GM12878 (cell line): ENCODE data around the gene PLXNA2. TPM values are rescaled to one million over a fixed set of nuclear protein-coding genes. Genes with fewer than 3 reads are reported as not detected.

ENCODE experiments used
- ATAC-seq: fragments of 200-7000 bp; cut with Tn5 transposase; 3 replicates; pipeline ENCODE4 v1.9.1; 2020; ENCODE audit warnings: mild to moderate bottlenecking, moderate library complexity
- BruUV-seq: library from RNA; stranded (reverse); fragments of 400-500 nt; replicated peaks from 2 replicates; lab custom pipeline; 2021; lab: Mats Ljungman, UMichigan
- CTCF ChIA-PET: fragments of 300-600 bp; sonication (Branson Sonifier 250); formaldehyde crosslinking; extraction: SDS; loops from one replicate; lab custom pipeline; 2021; ENCODE audit warnings: inconsistent platforms; lab: Yijun Ruan, JAX
- POLR2A ChIA-PET: fragments of 350-600 bp; formaldehyde crosslinking; extraction: SDS; loops from one replicate; lab custom pipeline; 2021; ENCODE audit warnings: inconsistent platforms; lab: Charles Lee
- RAD21 ChIA-PET: fragments of 300-600 bp; sonication (Branson Sonifier 250); formaldehyde crosslinking; loops from one replicate; lab custom pipeline; 2023; ENCODE audit warnings: antibody characterized with exemption; ENCODE audit not compliant: unreplicated experiment; lab: Charles Lee
- SMC1A ChIA-PET: fragments of 300-600 bp; sonication (Branson Sonifier 250); formaldehyde crosslinking; loops from one replicate; lab custom pipeline; 2023; ENCODE audit not compliant: unreplicated experiment, uncharacterized antibody; lab: Charles Lee
- DNase-seq: peaks from one replicate; pipeline ENCODE4 v3.0.0-alpha.2; 2011; ENCODE audit warnings: low read depth, low spot score
- FAIRE-seq: peaks from 3 replicates; lab custom pipeline; 2011; peaks lifted over from hg19 to GRCh38; lab: Jason Lieb, UNC
- H2AFZ ChIP-seq: 2 replicates; pipeline ENCODE4 v1.6.0; 2011; ENCODE audit warnings: low read depth, low read length, control low read depth; ENCODE audit not compliant: control insufficient read depth
- H3K27ac ChIP-seq: 2 replicates; pipeline ENCODE4 v1.5.1; 2011; ENCODE audit warnings: control low read depth; ENCODE audit not compliant: control insufficient read depth, insufficient read depth
- H3K27me3 ChIP-seq, 2 experiments: replicated peaks in 1 of 2; 2 replicates each; pipeline versions ENCODE4 v1.6.0 to v1.6.1; 2011; ENCODE audit warnings: low read length in 1 of 2; ENCODE audit not compliant: control insufficient read depth in 2 of 2, insufficient read depth in 2 of 2
- H3K36me3 ChIP-seq, 2 experiments: 2 replicates each; pipeline ENCODE4 v1.5.1; 2011; ENCODE audit warnings: low read length in 1 of 2; ENCODE audit not compliant: control insufficient read depth in 2 of 2, insufficient read depth in 2 of 2
- H3K4me1 ChIP-seq: 2 replicates; pipeline ENCODE4 v1.6.1; 2011; ENCODE audit warnings: mild to moderate bottlenecking, low read length, moderate library complexity, mixed read lengths; ENCODE audit not compliant: control insufficient read depth, insufficient read depth
- H3K4me2 ChIP-seq: 2 replicates; pipeline ENCODE4 v1.6.0; 2011; ENCODE audit warnings: control low read depth; ENCODE audit not compliant: control insufficient read depth, insufficient read depth
- H3K4me3 ChIP-seq: fragments of 200-600 bp; sonication (generic); 2 replicates; pipeline ENCODE4 v1.5.1; 2016
- H3K79me2 ChIP-seq: 2 replicates; pipeline ENCODE4 v1.6.0; 2011; ENCODE audit warnings: low read length; ENCODE audit not compliant: control insufficient read depth, insufficient read depth
- H3K9ac ChIP-seq: 2 replicates; pipeline ENCODE4 v1.8.0; 2011; ENCODE audit warnings: low read length, control low read depth, mixed read lengths; ENCODE audit not compliant: control insufficient read depth, insufficient read depth
- H3K9me3 ChIP-seq: replicated peaks from 3 replicates; pipeline ENCODE4 v1.5.1; 2011; ENCODE audit warnings: mild to moderate bottlenecking, low read length; ENCODE audit not compliant: control insufficient read depth, insufficient read depth
- H4K20me1 ChIP-seq: 2 replicates; pipeline ENCODE4 v1.6.0; 2011; ENCODE audit not compliant: control insufficient read depth, insufficient read depth
- ETV6 ChIP-seq, 2 experiments: fragments of 450-650 bp in 1 of 2; IDR thresholded peaks in 1 of 2; conservative IDR thresholded peaks in 1 of 2; 2 replicates each; pipeline ENCODE4 v1.6.1; 2014; ENCODE audit warnings: antibody characterized with exemption in 1 of 2, borderline replicate concordance in 1 of 2, low read depth in 1 of 2, mild to moderate bottlenecking in 1 of 2, moderate library complexity in 1 of 2
- KLF5 ChIP-seq: fragments of 450-650 bp; IDR thresholded peaks from 2 replicates; pipeline ENCODE4 v1.6.1; 2014; ENCODE audit warnings: mild to moderate bottlenecking; ENCODE audit not compliant: partially characterized antibody
- NBN ChIP-seq: fragments of 450-650 bp; IDR thresholded peaks from 2 replicates; pipeline ENCODE4 v1.6.1; 2016
- POLR2AphosphoS2 ChIP-seq: IDR thresholded peaks from 2 replicates; pipeline ENCODE4 v1.6.1; 2011; ENCODE audit warnings: low read depth, mild to moderate bottlenecking, low read length, improper control_type of control experiment, moderate library complexity
- SMAD1 ChIP-seq: fragments of 450-650 bp; IDR thresholded peaks from 2 replicates; pipeline ENCODE4 v1.6.1; 2018; ENCODE audit warnings: mild to moderate bottlenecking, low read depth; ENCODE audit not compliant: partially characterized antibody
- SREBF1 ChIP-seq: IDR thresholded peaks from 2 replicates; pipeline ENCODE4 v1.6.1; 2012; ENCODE audit warnings: mild to moderate bottlenecking, low read length
- STAT3 ChIP-seq: IDR thresholded peaks from 2 replicates; pipeline ENCODE4 v1.6.1; 2011; ENCODE audit warnings: low read depth, low read length, improper control_type of control experiment
- WGBS: methylation state at CpG from one replicate; pipeline ENCODE4 v1.1.6; 2016; ENCODE audit warnings: low lambda C conversion rate; ENCODE audit not compliant: insufficient replicate concordance, insufficient coverage; ENCODE audit errors: missing lambda C conversion rate; 5-methylcytosine and 5-hydroxymethylcytosine counted together
- in situ Hi-C: fragments of 300-500 bp; cut with MboI; formaldehyde crosslinking; loops from 9 replicates; pipeline ENCODE4 v1.14.3; 2018; ENCODE audit warnings: mixed read lengths
- intact Hi-C: fragments of 100-400 bp; cut with micrococcal nuclease; formaldehyde crosslinking; loops from one replicate; pipeline ENCODE4 v1.14.2; 2022; ENCODE audit not compliant: unreplicated experiment
- polyA plus RNA-seq, 11 experiments: library from polyadenylated mRNA; depleted of rRNA in 4 of 11; unstranded in 6 of 11; stranded (reverse) in 5 of 11; fragments of >200 nt; fragmentation: Nextera tagmentation in 4 of 11; fragmentation: Illumina TruSeq in 1 of 11; extraction: Ambion mirVana in 4 of 11; extraction: Trizol in 1 of 11; gene quantifications; 1 replicate in 1 of 11; 2 replicates in 10 of 11; pipeline versions ENCODE4 v1.2.1 to v1.2.3, GENCODE V29; 2011 to 2016; ENCODE audit warnings: inconsistent platforms in 2 of 11, missing spikeins in 2 of 11, low read depth in 1 of 11
- total RNA-seq, 4 experiments: library from RNA; depleted of rRNA in 3 of 4; stranded (reverse); fragments of >200 nt in 3 of 4; fragmentation: Illumina TruSeq in 1 of 4; extraction: Trizol in 1 of 4; gene quantifications; 2 replicates each; pipeline versions ENCODE4 v1.2.1 to v1.2.3, GENCODE V29; 2013 to 2021
- TF ChIP-seq, protein P1 (sequence below): IDR thresholded peaks from 2 replicates; pipeline ENCODE4 v1.6.1; 2012; ENCODE audit warnings: mild to moderate bottlenecking, low read depth, low read length
- TF ChIP-seq, protein P2 (sequence below): fragments of 450-650 bp; IDR thresholded peaks from 2 replicates; pipeline ENCODE4 v1.6.1; 2017; ENCODE audit warnings: mild to moderate bottlenecking, low read depth, inconsistent platforms; ENCODE audit not compliant: poor library complexity, severe bottlenecking
- TF ChIP-seq, protein P3 (sequence below): IDR thresholded peaks from 2 replicates; pipeline ENCODE4 v1.6.1; 2011; ENCODE audit warnings: low read depth, low read length, improper control_type of control experiment, borderline replicate concordance

Gene PLXNA2
- total and polyA plus RNA-seq, 10 of the 15 experiments (the other 5 are each of a cell fraction or from before 2014, with no cell fraction given) = under 0.01 to 0.08 (median 0.07) TPM; not detected in 4

DNA sequence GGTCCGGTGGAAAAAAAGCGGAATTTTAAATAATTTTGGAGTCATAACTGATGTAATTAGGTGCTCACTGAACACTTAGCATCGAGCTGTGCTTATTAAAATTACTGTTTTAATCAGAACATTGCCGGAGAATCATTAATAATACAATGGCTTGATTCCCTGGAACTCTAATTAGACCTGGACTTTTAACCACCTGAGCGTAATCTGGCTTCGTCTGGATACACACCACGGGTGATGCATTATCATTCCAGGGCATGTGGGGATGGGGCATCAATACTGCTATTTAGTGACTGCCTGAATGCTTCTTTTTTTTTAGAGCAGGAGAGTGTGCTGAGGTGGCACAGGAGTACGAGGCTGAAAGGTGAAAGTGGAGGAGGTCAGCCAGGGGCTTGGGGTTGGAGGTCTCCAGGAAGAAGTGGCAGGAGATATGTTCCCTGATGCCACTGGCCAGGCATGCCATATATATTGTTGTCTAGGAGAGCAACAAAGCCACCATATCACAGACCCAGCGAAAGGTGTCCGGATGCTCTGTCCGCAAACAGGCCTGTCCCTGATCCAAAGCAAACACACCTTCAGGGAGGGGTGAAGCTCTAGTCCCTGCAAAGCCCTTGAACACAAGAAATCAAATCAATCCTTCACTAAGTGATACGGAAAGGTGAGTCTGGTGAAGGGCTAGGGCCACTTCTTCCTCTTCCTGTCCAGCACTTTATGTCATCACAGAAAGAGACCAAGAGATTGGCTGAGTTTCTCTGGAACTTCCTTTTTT, 125.2 kb downstream of the PLXNA2 start:
- no peak overlapping the region for H3K27ac ChIP-seq
- 43% methylated on average over 12 of the region's 12 CpGs for WGBS
- H4K20me1 ChIP-seq = no peaks in the 10 kb centered on the region
- DNase-seq = no peak
- no TSS peak for BruUV-seq
- SMC1A ChIA-PET = no interaction called here
- no peaks in the 10 kb centered on the region for H3K79me2 ChIP-seq
- no peak overlapping the region for H3K4me2 ChIP-seq
- RAD21 ChIA-PET = no interaction called here
- no peak overlapping the region for H3K4me3 ChIP-seq
- in situ Hi-C loops = no loop called here
- H3K4me1 ChIP-seq = no peaks in the 10 kb centered on the region
- no peak for FAIRE-seq
- TF ChIP-seq, protein P1, sequence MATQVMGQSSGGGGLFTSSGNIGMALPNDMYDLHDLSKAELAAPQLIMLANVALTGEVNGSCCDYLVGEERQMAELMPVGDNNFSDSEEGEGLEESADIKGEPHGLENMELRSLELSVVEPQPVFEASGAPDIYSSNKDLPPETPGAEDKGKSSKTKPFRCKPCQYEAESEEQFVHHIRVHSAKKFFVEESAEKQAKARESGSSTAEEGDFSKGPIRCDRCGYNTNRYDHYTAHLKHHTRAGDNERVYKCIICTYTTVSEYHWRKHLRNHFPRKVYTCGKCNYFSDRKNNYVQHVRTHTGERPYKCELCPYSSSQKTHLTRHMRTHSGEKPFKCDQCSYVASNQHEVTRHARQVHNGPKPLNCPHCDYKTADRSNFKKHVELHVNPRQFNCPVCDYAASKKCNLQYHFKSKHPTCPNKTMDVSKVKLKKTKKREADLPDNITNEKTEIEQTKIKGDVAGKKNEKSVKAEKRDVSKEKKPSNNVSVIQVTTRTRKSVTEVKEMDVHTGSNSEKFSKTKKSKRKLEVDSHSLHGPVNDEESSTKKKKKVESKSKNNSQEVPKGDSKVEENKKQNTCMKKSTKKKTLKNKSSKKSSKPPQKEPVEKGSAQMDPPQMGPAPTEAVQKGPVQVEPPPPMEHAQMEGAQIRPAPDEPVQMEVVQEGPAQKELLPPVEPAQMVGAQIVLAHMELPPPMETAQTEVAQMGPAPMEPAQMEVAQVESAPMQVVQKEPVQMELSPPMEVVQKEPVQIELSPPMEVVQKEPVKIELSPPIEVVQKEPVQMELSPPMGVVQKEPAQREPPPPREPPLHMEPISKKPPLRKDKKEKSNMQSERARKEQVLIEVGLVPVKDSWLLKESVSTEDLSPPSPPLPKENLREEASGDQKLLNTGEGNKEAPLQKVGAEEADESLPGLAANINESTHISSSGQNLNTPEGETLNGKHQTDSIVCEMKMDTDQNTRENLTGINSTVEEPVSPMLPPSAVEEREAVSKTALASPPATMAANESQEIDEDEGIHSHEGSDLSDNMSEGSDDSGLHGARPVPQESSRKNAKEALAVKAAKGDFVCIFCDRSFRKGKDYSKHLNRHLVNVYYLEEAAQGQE = no peak
- TF ChIP-seq KLF5 (no peak), SMAD1 (no peak), ETV6 (conservative IDR thresholded peaks at IDR 0.05 in 1 of 2, IDR thresholded peaks at IDR 0.05 in 1 of 2; ENCODE audit: borderline replicate concordance in 1 of 2, low read depth in 1 of 2) (no peak), NBN (no peak), SREBF1 (no peak), POLR2AphosphoS2 (no peak), STAT3 (no peak)
- TF ChIP-seq, protein P2, sequence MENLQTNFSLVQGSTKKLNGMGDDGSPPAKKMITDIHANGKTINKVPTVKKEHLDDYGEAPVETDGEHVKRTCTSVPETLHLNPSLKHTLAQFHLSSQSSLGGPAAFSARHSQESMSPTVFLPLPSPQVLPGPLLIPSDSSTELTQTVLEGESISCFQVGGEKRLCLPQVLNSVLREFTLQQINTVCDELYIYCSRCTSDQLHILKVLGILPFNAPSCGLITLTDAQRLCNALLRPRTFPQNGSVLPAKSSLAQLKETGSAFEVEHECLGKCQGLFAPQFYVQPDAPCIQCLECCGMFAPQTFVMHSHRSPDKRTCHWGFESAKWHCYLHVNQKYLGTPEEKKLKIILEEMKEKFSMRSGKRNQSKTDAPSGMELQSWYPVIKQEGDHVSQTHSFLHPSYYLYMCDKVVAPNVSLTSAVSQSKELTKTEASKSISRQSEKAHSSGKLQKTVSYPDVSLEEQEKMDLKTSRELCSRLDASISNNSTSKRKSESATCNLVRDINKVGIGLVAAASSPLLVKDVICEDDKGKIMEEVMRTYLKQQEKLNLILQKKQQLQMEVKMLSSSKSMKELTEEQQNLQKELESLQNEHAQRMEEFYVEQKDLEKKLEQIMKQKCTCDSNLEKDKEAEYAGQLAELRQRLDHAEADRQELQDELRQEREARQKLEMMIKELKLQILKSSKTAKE = no peak
- TF ChIP-seq, protein P3, sequence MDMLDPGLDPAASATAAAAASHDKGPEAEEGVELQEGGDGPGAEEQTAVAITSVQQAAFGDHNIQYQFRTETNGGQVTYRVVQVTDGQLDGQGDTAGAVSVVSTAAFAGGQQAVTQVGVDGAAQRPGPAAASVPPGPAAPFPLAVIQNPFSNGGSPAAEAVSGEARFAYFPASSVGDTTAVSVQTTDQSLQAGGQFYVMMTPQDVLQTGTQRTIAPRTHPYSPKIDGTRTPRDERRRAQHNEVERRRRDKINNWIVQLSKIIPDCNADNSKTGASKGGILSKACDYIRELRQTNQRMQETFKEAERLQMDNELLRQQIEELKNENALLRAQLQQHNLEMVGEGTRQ = no peak
- TF ChIP-seq, all 136 proteins: peak for 0
- Histone ChIP-seq H3K9me3 (no peaks in the 10 kb centered on the region; the same call in 2 of the 3 replicates), H3K36me3 (no peaks in the 10 kb centered on the region), H2AFZ (no peak overlapping the region), H3K27me3 (peaks cover 0 to 7% of the 10 kb centered on the region in 2 experiments; a peak in 1 of 4 replicates), H3K9ac (no peak overlapping the region)
- no peak for ATAC-seq
- CTCF ChIA-PET = interaction anchor here (1.1 kb wide), 1 partner anchor 8 kb away, joined by 3 read pairs; no protein-coding TSS in a partner anchor
- POLR2A ChIA-PET = no interaction called here
- intact Hi-C loops = no loop called here
